Right renal cortex interstitium (tissue), 3 donors: ENCODE measurements around the gene SLC24A3. TPM values are rescaled to one million over a fixed set of nuclear protein-coding genes. Genes with fewer than 3 reads are reported as not detected.

ENCODE experiments used
- DNase-seq, 3 donors: peaks; one replicate each; pipeline ENCODE4 v3.0.0-alpha.2; 2013; ENCODE audit warnings: low read depth in 3 of 3, low spot score in 2 of 3
- polyA plus RNA-seq, 3 donors: library from polyadenylated mRNA; unstranded; fragments of 120-200 nt; gene quantifications; one replicate each; pipeline ENCODE4 v1.2.1, GENCODE V29; 2013; ENCODE audit not compliant: insufficient read length in 3 of 3

SLC24A3 gene
- polyA plus RNA-seq, 3 donors, result 3.4 to 4.2 (median 3.8) TPM

GRCh38 chr20:19415786-19416185, 203.3 kb downstream of the SLC24A3 start:
- DNase-seq, result no peak

GRCh38 chr20:19416627-19417026, 204.2 kb downstream of the SLC24A3 start:
- DNase-seq, result no peak

GRCh38 chr20:19419396-19419795, 207.0 kb downstream of the SLC24A3 start:
- DNase-seq, result no peak

GRCh38 chr20:19423097-19423899, 210.9 kb downstream of the SLC24A3 start:
- DNase-seq, result no peak

GRCh38 chr20:19423900-19424620, 211.6 kb downstream of the SLC24A3 start:
- no peak for DNase-seq

- DNase-seq, result no peak
These were observed 213.9 kb downstream of the SLC24A3 start for GRCh38 chr20:19426356-19426755.

GRCh38 chr20:19427480-19427879, 215.0 kb downstream of the SLC24A3 start:
- DNase-seq, result no peak

GRCh38 chr20:19427913-19428312, 215.5 kb downstream of the SLC24A3 start:
- DNase-seq, result no peak

- no peak for DNase-seq
These were observed 215.9 kb downstream of the SLC24A3 start for GRCh38 chr20:19428324-19428723.

- DNase-seq, result no peak
These were observed 217.1 kb downstream of the SLC24A3 start for GRCh38 chr20:19429538-19429937.

GRCh38 chr20:19430641-19431315, 218.3 kb downstream of the SLC24A3 start:
- DNase-seq, result no peak

GRCh38 chr20:19431316-19431700, 218.9 kb downstream of the SLC24A3 start:
- DNase-seq, result no peak

- DNase-seq, result no peak
These were observed 219.5 kb downstream of the SLC24A3 start for GRCh38 chr20:19431906-19432305.

- no peak for DNase-seq
These were observed 221.2 kb downstream of the SLC24A3 start for GRCh38 chr20:19433371-19434350.

GRCh38 chr20:19435316-19435715, 222.9 kb downstream of the SLC24A3 start:
- no peak for DNase-seq

GRCh38 chr20:19435821-19436220, 223.4 kb downstream of the SLC24A3 start:
- no peak for DNase-seq

- DNase-seq, result no peak
These were observed 226.0 kb downstream of the SLC24A3 start for GRCh38 chr20:19438488-19438887.

- DNase-seq, result no peak
These were observed 228.5 kb downstream of the SLC24A3 start for GRCh38 chr20:19440660-19441527.

GRCh38 chr20:19446246-19446645, 233.8 kb downstream of the SLC24A3 start:
- no peak for DNase-seq
